GM18951 (cell line): Measurements from ENCODE around the gene RFX1.
"Not testable (repeated sequence)": the region's sequence is repeated elsewhere in the genome, so short reads cannot be mapped to it uniquely, and the experiment has no call there.

Experiments
- POLR2A ChIP-seq: IDR thresholded peaks from 4 replicates; pipeline ENCODE4 v1.6.1; 2011; ENCODE audit warnings: mild to moderate bottlenecking; ENCODE audit not compliant: insufficient read length, insufficient read depth; ENCODE audit errors: extremely low read depth
- in situ Hi-C: fragments of 300-500 bp; cut with MboI; formaldehyde crosslinking; loops from one replicate; pipeline ENCODE4 v1.12.0; 2022; ENCODE audit warnings: low sequenced_read_pairs, mixed read lengths, inconsistent platforms; ENCODE audit not compliant: unreplicated experiment

The RFX1 gene

GRCh38 chr19:14035706-14036105 lies 29.6 kb upstream of the RFX1 start:
- no peak for TF ChIP-seq POLR2A
- in situ Hi-C loops: no loop called here

DNA sequence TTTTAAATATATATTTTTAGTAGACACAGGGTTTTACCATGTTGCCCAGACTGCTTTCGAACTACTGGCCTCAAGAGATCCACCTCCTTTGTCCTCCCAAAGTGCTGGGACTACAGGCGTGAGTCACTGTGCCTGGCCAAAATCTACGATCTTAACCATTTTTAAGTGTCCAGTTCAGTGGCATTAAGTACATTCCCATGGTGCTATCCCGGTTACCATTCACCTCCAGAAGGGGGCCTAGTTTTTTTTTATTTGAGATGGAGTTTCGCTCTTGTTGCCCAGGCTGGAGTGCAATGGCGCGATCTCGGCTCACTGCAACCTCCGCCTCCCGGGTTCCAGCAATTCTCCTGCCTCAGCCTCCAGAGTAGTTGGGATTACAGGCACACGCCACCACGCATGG lies 29.0 kb upstream of the RFX1 start:
- in situ Hi-C loops: not testable (repeated sequence)

- no peak for TF ChIP-seq POLR2A
- in situ Hi-C loops: no loop called here
Observed at GRCh38 chr19:14033946-14034345, 27.8 kb upstream of the RFX1 start.

GRCh38 chr19:14031719-14032480 lies 25.8 kb upstream of the RFX1 start, which contains the start of gene IL27RA:
IL27RA (plus strand) TSS chr19:14031762; CDS start chr19:14031873, 111 bp downstream.
- TF ChIP-seq POLR2A: peak; percentile 78
- in situ Hi-C loops: no loop called here

GRCh38 chr19:14030997-14031718 lies 25.0 kb upstream of the RFX1 start:
- TF ChIP-seq POLR2A: no peak
- in situ Hi-C loops: no loop called here

- no peak for TF ChIP-seq POLR2A
- in situ Hi-C loops: no loop called here
Observed at GRCh38 chr19:14028901-14029300, 22.8 kb upstream of the RFX1 start.

- in situ Hi-C loops: no loop called here
Observed at GRCh38 chr19:14027856-14028450, 21.8 kb upstream of the RFX1 start, which contains the start of gene RLN3. RLN3 (plus strand) TSS chr19:14028148; CDS start chr19:14028205, 57 bp downstream.

DNA sequence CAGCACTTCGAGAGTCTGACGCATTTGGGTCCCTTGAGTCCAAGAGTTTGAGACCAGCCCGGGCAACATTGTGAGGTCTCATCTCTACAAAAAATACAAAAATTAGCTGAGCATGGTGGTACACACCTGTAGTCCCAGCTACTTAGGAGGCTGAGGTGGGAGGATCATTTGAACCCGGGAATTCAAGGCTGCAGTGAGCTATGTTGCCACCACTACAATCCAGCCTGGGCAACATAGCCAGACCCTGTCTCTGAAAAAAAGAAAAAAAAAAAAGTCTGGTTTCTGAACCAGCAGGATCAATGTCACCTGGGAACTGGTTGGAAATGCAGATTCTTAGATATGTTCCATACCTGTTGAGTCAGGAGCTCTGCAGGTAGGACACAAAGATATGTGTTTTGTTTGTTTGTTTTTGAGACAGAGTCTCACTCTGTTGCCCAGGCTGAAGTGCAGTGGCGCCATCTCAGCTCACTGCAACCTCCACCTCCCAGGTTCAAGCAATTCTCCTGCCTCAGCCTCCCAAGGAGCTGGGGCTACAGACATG lies 20.6 kb upstream of the RFX1 start:
- in situ Hi-C loops: not testable (repeated sequence)

More at GRCh38 chr19:14027856-14028450, 21.8 kb upstream of the RFX1 start, which contains the start of gene RLN3:
- TF ChIP-seq POLR2A: no peak

DNA sequence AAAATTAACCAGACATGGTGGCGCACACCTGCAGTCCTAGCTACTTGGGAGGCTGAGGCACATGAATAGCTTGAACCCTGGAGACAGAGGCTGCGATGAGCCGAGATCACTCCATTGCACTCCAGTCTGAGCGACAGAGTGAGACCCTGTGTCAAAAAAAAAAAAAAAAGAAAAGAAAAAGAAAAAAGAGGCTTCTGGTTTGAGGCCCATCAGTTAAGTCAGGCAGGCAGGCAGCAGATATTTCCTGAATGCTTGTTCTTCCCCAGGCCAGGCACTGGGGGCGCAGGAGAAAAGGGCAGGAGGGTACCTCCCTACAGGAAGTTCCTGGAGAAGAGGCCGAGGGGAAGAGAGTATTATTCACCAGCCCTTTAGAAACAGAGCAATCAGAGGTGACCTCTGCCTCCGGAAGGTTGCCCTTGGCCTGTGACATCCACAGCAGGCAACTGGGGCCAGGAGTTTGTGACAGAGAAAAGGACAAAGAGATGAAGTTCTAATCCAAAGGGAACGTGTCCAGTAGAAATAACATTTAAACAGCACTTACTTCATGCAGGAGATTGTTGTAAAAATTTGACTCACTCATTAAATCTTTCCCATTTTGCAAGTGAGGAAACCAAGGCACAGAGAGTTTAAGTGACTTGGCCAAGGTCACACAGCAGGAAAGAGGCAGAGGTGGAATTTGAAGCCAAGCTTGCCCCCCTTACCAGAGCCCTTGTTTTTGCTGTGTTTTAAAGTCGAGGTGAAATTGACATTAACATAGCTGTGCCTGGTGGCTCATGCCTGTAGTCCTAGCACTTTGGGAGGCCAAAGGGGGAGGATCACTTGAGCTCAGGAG lies 17.5 kb upstream of the RFX1 start:
- in situ Hi-C loops: no loop called here

DNA sequence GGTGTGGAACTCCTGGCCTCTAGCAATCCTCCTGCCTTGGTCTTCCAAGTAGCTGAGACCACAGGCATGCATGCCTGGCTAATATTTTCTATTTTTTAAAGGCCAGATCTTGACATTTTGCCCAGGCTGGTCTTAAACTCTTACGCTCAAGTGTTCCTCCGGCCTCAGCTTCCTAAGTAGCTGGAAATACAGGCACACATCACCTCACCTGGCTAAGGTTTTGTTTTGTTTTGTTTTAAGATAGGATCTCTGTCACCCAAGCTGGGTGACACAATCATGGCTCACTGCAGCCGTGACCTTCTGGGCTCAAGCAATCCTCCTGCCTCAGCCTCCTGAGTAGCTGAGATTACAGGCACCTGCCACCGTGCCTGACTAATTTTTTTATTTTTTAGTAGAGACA lies 16.3 kb upstream of the RFX1 start:
- no peak for TF ChIP-seq POLR2A
- in situ Hi-C loops: no loop called here

More for the DNA sequence above, 17.5 kb upstream of the RFX1 start:
- no peak for TF ChIP-seq POLR2A

GRCh38 chr19:14021474-14021873 lies 15.4 kb upstream of the RFX1 start:
- TF ChIP-seq POLR2A: no peak
- in situ Hi-C loops: no loop called here

- in situ Hi-C loops: not testable (repeated sequence)
Observed at GRCh38 chr19:14019739-14020138, 13.6 kb upstream of the RFX1 start.

DNA sequence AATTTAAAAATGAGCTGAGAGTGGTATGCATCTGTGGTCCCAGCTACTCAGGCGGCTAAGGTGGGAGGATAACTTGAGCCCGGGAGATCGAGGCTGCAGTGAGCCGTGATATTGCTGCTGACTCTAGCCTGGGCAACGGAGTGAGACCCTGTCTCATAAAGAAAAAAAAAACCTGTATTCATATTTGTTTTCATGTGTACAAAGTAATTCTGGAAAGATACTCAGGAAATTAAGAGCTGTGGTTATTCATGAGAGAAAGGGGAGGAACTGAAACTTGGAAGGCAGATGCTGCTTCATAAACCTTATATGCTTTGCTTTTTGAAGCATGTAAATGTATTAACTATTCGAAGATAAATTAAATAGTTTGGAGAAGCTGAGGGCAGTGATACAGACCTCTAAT lies 13.0 kb upstream of the RFX1 start:
- no peak for TF ChIP-seq POLR2A
- in situ Hi-C loops: no loop called here

DNA sequence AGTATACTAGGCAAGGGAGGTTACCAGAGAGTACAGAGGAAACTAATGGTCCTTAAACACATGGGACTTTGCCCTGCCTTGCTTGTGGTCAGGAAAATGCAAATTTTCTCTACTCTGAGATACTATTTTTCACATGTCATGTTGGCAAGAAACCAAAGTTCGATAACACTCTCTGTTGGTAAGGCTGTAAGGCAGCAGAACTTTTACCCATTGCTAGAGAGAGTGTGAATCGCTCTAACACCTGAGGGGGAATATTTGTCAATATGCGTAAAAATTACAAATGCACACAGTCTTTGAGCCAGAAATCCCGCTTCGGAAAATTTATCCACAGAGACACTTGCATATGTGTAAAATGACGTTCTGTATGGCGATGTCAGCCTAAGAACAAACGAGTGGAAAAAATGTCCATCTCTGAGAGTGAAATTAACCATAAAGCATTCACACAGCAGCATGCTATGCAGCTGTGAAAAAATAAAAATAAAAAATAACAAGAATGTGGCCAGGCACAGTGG lies 9.5 kb upstream of the RFX1 start:
- in situ Hi-C loops: no loop called here
- peak; percentile 39 for TF ChIP-seq POLR2A
